Measurements from ENCODE around the gene ABCA5. TPM values are rescaled to one million over a fixed set of nuclear protein-coding genes. Genes with fewer than 3 reads are reported as not detected.

ABCA5 gene
- total RNA-seq, 1 experiment from 2014 or later = 19.4 TPM

GRCh38 chr17:69323806-69324205 lies 3.1 kb downstream of the ABCA5 start:
- H2AFZ ChIP-seq (ENCODE audit: low read length) = no peak overlapping the region
- peaks cover 35% of the 10 kb centered on the region for H3K4me1 ChIP-seq (ENCODE audit: low read length)
- no peak overlapping the region for H3K27ac ChIP-seq (ENCODE audit: low read length)
- H3K79me2 ChIP-seq (ENCODE audit: low read length) = no peaks in the 10 kb centered on the region
- H3K27me3 ChIP-seq (ENCODE audit: low read length) = no peaks in the 10 kb centered on the region
- no peak overlapping the region for H3K9ac ChIP-seq (ENCODE audit: low read length)
- H3K4me3 ChIP-seq (ENCODE audit: low read length) = no peak overlapping the region
- peak overlapping the region; percentile 22 for H3K4me2 ChIP-seq (ENCODE audit: low read depth, low read length, poor library complexity, severe bottlenecking)
- no peaks in the 10 kb centered on the region for H3K9me3 ChIP-seq (ENCODE audit: low read length)
- no peaks in the 10 kb centered on the region for H3K36me3 ChIP-seq (ENCODE audit: insufficient read depth, low read length)
- DNase-seq = no peak
- H3K9me2 ChIP-seq (replicated peaks; ENCODE audit: insufficient read depth, low read length) = no peaks in the 10 kb centered on the region; the same call in 1 of the 2 replicates
- H4K20me1 ChIP-seq (ENCODE audit: insufficient read depth, low read depth, low read length) = no peaks in the 10 kb centered on the region

- no peak for DNase-seq
- Histone ChIP-seq H3K27me3 (ENCODE audit: low read length) (no peaks in the 10 kb centered on the region), H3K79me2 (ENCODE audit: low read length) (no peaks in the 10 kb centered on the region), H3K4me2 (ENCODE audit: low read depth, low read length, poor library complexity, severe bottlenecking) (no peak overlapping the region), H3K9me2 (replicated peaks; ENCODE audit: insufficient read depth, low read length) (no peaks in the 10 kb centered on the region; the same call in 1 of the 2 replicates), H3K4me3 (ENCODE audit: low read length) (no peak overlapping the region), H3K9ac (ENCODE audit: low read length) (no peak overlapping the region), H2AFZ (ENCODE audit: low read length) (no peak overlapping the region), H3K9me3 (ENCODE audit: low read length) (no peaks in the 10 kb centered on the region), H3K36me3 (ENCODE audit: insufficient read depth, low read length) (no peaks in the 10 kb centered on the region), H3K4me1 (ENCODE audit: low read length) (peaks cover 20% of the 10 kb centered on the region), H3K27ac (ENCODE audit: low read length) (no peak overlapping the region), H4K20me1 (ENCODE audit: insufficient read depth, low read depth, low read length) (no peaks in the 10 kb centered on the region)
These were observed 6.1 kb downstream of the ABCA5 start for GRCh38 chr17:69320908-69321238.

DNA sequence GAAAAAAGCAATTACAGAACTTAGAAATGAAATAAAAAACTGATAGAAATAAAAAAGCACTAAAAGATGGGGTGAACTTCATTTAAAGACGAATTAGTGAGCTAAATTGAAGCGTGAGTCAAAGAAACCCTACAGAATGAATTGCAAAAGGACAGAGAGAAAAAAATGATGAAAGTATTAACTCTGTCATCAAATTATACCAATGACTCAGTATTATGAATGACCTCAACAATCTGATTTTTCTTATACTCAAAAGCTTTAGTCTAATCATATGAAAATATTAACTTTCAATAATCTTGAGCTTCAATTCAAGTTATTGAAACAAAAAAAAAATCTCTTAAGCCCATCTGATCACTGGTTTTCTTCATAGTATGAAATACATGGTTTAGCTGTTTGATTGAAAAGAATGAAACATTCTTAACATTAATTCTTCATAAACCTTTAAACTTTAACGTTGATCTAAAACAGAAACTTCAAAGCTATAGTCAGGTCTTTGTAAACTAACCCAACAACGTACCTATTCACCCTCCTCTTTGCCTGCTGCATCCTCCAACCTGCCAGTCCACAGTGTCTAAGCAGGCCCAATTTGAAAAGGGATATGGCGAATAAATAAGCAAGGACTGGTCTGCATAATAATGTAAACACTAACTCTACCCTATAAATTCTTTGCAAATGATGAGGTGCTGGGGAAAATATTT lies 6.6 kb downstream of the ABCA5 start:
- H3K27me3 ChIP-seq (ENCODE audit: low read length) = no peaks in the 10 kb centered on the region
- H3K9me3 ChIP-seq (ENCODE audit: low read length) = no peaks in the 10 kb centered on the region
- H3K36me3 ChIP-seq (ENCODE audit: insufficient read depth, low read length) = no peaks in the 10 kb centered on the region
- peaks cover 15% of the 10 kb centered on the region for H3K4me1 ChIP-seq (ENCODE audit: low read length)
- H2AFZ ChIP-seq (ENCODE audit: low read length) = no peak overlapping the region
- no peak for DNase-seq
- no peaks in the 10 kb centered on the region; the same call in 1 of the 2 replicates for H3K9me2 ChIP-seq (replicated peaks; ENCODE audit: insufficient read depth, low read length)
- H3K27ac ChIP-seq (ENCODE audit: low read length) = no peak overlapping the region
- no peak overlapping the region for H3K4me2 ChIP-seq (ENCODE audit: low read depth, low read length, poor library complexity, severe bottlenecking)
- H3K4me3 ChIP-seq (ENCODE audit: low read length) = no peak overlapping the region
- H4K20me1 ChIP-seq (ENCODE audit: insufficient read depth, low read depth, low read length) = no peaks in the 10 kb centered on the region
- H3K9ac ChIP-seq (ENCODE audit: low read length) = no peak overlapping the region
- no peaks in the 10 kb centered on the region for H3K79me2 ChIP-seq (ENCODE audit: low read length)

DNA sequence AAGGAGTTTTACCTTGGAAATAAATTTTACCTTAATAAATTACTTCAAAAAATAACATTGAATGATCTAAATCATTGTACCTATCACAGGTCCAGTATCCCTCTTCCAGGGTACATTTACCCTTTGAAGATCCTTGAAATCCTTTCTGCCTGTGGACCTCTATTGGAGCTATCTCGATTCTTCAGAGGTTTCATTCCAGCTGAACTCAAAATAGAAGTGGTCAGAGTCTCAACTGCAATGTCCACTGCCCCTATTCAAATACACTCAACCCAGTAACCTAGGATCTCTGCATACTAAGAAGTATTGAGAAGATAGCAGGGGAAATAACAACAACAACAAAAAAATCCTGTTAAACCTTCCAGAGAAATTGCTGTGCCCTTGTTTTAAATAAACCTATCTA lies 9.3 kb downstream of the ABCA5 start:
- Histone ChIP-seq H4K20me1 (ENCODE audit: insufficient read depth, low read depth, low read length) (no peaks in the 10 kb centered on the region), H3K9ac (ENCODE audit: low read length) (no peak overlapping the region), H3K36me3 (ENCODE audit: insufficient read depth, low read length) (no peaks in the 10 kb centered on the region), H3K9me2 (replicated peaks; ENCODE audit: insufficient read depth, low read length) (no peaks in the 10 kb centered on the region; the same call in 1 of the 2 replicates), H3K27me3 (ENCODE audit: low read length) (no peaks in the 10 kb centered on the region; the same call in 1 of the 2 replicates), H3K4me1 (ENCODE audit: low read length) (no peaks in the 10 kb centered on the region), H3K79me2 (ENCODE audit: low read length) (no peaks in the 10 kb centered on the region), H2AFZ (ENCODE audit: low read length) (no peak overlapping the region), H3K9me3 (ENCODE audit: low read length) (no peaks in the 10 kb centered on the region), H3K4me2 (ENCODE audit: low read depth, low read length, poor library complexity, severe bottlenecking) (no peak overlapping the region), H3K4me3 (ENCODE audit: low read length) (no peak overlapping the region), H3K27ac (ENCODE audit: low read length) (no peak overlapping the region)
- DNase-seq = no peak

DNA sequence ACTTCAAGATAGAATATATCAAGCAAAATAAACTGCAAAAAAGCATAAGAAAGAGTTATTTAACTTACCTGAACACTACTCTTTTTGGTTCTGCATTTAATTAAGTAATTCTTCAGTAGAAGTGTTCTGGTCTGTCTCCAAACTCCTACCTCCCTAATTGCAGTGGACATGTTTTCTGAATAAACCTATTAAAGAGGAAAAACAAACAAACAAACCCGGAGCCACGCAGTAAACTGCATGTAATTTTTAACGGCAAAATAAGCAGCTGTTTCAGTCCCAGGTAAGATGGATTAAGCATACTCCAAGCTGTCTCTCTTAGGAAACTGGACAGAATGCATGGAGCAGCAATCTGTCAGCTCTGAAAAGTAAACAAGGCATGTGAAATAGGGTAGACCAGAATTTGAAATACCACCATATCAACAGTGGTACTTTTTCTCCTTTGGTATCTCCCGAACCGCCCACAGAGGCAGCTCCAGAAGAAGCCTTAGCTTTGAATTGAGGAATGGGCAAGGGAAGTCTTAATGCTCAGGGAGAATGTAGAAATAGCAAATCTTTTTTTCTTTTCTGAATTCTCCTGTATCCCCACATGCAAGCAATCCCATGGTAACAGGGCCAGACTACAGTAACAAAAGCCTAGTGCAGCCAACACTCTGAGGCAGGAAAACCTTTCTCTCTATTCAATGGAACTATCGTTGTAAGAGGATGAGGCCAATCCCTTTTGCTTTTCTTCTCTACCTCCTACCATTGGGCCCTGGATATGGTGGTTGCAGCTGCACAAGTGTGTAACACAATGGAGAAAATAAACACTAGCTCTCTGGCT lies 12.5 kb downstream of the ABCA5 start:
- no peak overlapping the region for H3K4me3 ChIP-seq (ENCODE audit: low read length)
- no peaks in the 10 kb centered on the region for H3K36me3 ChIP-seq (ENCODE audit: insufficient read depth, low read length)
- H2AFZ ChIP-seq (ENCODE audit: low read length) = no peak overlapping the region
- H3K9me2 ChIP-seq (replicated peaks; ENCODE audit: insufficient read depth, low read length) = no peaks in the 10 kb centered on the region; the same call in 1 of the 2 replicates
- no peaks in the 10 kb centered on the region for H3K4me1 ChIP-seq (ENCODE audit: low read length)
- no peak overlapping the region for H3K9ac ChIP-seq (ENCODE audit: low read length)
- H4K20me1 ChIP-seq (ENCODE audit: insufficient read depth, low read depth, low read length) = no peaks in the 10 kb centered on the region
- no peaks in the 10 kb centered on the region; the same call in 1 of the 2 replicates for H3K27me3 ChIP-seq (ENCODE audit: low read length)
- H3K4me2 ChIP-seq (ENCODE audit: low read depth, low read length, poor library complexity, severe bottlenecking) = no peak overlapping the region
- no peak overlapping the region for H3K27ac ChIP-seq (ENCODE audit: low read length)
- no peaks in the 10 kb centered on the region for H3K9me3 ChIP-seq (ENCODE audit: low read length)
- no peaks in the 10 kb centered on the region for H3K79me2 ChIP-seq (ENCODE audit: low read length)
- DNase-seq = no peak

DNA sequence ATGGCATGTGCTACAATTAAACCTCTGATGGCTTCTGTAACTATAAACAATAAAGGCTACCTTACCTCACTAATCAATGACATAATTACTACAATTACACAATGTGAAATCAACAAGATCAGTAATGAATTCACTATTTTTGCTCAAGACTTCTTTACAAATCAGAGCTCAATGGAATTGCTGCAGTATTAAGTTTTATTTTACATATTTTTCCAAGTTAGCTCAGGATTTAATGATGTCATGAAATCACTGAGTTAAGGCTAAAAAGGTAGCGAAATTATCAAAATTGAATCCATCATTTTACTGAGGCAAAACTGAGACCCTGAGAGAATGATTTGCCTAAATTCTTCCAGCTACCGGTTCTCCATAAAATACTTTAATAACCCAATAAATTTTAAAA lies 21.8 kb downstream of the ABCA5 start:
- no peaks in the 10 kb centered on the region for H3K79me2 ChIP-seq (ENCODE audit: low read length)
- no peak overlapping the region for H3K27ac ChIP-seq (ENCODE audit: low read length)
- no peak overlapping the region for H3K4me2 ChIP-seq (ENCODE audit: low read depth, low read length, poor library complexity, severe bottlenecking)
- no peak overlapping the region for H2AFZ ChIP-seq (ENCODE audit: low read length)
- H3K4me1 ChIP-seq (ENCODE audit: low read length) = no peaks in the 10 kb centered on the region
- H4K20me1 ChIP-seq (ENCODE audit: insufficient read depth, low read depth, low read length) = no peaks in the 10 kb centered on the region
- no peaks in the 10 kb centered on the region for H3K27me3 ChIP-seq (ENCODE audit: low read length)
- H3K9me3 ChIP-seq (ENCODE audit: low read length) = no peaks in the 10 kb centered on the region
- H3K4me3 ChIP-seq (ENCODE audit: low read length) = no peak overlapping the region
- no peaks in the 10 kb centered on the region for H3K36me3 ChIP-seq (ENCODE audit: insufficient read depth, low read length)
- no peak overlapping the region for H3K9ac ChIP-seq (ENCODE audit: low read length)
- H3K9me2 ChIP-seq (replicated peaks; ENCODE audit: insufficient read depth, low read length) = no peaks in the 10 kb centered on the region
- DNase-seq = no peak

DNA sequence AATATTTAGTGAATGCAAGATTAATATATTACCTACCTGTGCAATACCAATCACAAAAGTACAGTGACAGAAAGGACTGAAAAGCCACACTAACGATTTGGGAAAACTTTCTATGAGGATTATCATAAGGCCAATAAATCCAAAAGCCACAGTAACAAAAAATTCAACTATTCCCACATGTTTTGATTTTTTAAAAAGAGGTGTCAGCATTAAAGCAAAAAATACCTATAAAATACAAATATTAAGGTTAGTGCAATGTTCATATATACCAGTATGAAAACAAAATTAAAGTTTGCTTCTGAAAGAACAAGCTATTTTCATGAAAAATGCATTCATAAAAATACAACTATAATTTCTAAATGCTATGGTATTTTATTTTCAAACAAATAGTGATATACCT lies 24.3 kb downstream of the ABCA5 start:
- H3K27me3 ChIP-seq (ENCODE audit: low read length) = no peaks in the 10 kb centered on the region
- no peak overlapping the region for H3K9ac ChIP-seq (ENCODE audit: low read length)
- H3K4me2 ChIP-seq (ENCODE audit: low read depth, low read length, poor library complexity, severe bottlenecking) = no peak overlapping the region
- H3K9me3 ChIP-seq (ENCODE audit: low read length) = no peaks in the 10 kb centered on the region
- H3K9me2 ChIP-seq (replicated peaks; ENCODE audit: insufficient read depth, low read length) = no peaks in the 10 kb centered on the region
- DNase-seq = no peak
- H3K4me3 ChIP-seq (ENCODE audit: low read length) = no peak overlapping the region
- H4K20me1 ChIP-seq (ENCODE audit: insufficient read depth, low read depth, low read length) = no peaks in the 10 kb centered on the region
- no peaks in the 10 kb centered on the region for H3K79me2 ChIP-seq (ENCODE audit: low read length)
- H3K27ac ChIP-seq (ENCODE audit: low read length) = no peak overlapping the region
- no peaks in the 10 kb centered on the region for H3K4me1 ChIP-seq (ENCODE audit: low read length)
- H3K36me3 ChIP-seq (ENCODE audit: insufficient read depth, low read length) = no peaks in the 10 kb centered on the region
- no peak overlapping the region for H2AFZ ChIP-seq (ENCODE audit: low read length)

GRCh38 chr17:69300222-69300621 lies 26.7 kb downstream of the ABCA5 start:
- Histone ChIP-seq H3K4me3 (ENCODE audit: low read length) (no peak overlapping the region), H2AFZ (ENCODE audit: low read length) (no peak overlapping the region), H3K4me2 (ENCODE audit: low read depth, low read length, poor library complexity, severe bottlenecking) (no peak overlapping the region), H3K9me3 (ENCODE audit: low read length) (no peaks in the 10 kb centered on the region), H3K9ac (ENCODE audit: low read length) (no peak overlapping the region), H3K4me1 (ENCODE audit: low read length) (no peaks in the 10 kb centered on the region), H4K20me1 (ENCODE audit: insufficient read depth, low read depth, low read length) (no peaks in the 10 kb centered on the region), H3K27me3 (ENCODE audit: low read length) (no peaks in the 10 kb centered on the region), H3K36me3 (ENCODE audit: insufficient read depth, low read length) (no peaks in the 10 kb centered on the region), H3K9me2 (replicated peaks; ENCODE audit: insufficient read depth, low read length) (no peaks in the 10 kb centered on the region), H3K79me2 (ENCODE audit: low read length) (no peaks in the 10 kb centered on the region), H3K27ac (ENCODE audit: low read length) (no peak overlapping the region)
- no peak for DNase-seq
